ENCODE measurements around the gene SOWAHA. TPM values are rescaled to one million over a fixed set of nuclear protein-coding genes. Genes with fewer than 3 reads are reported as not detected.

Gene SOWAHA
- total and polyA plus RNA-seq, 2 of the 8 experiments (the other 6 are each of a cell fraction or from before 2014, with no cell fraction given): 0.09 to 0.11 TPM

DNA sequence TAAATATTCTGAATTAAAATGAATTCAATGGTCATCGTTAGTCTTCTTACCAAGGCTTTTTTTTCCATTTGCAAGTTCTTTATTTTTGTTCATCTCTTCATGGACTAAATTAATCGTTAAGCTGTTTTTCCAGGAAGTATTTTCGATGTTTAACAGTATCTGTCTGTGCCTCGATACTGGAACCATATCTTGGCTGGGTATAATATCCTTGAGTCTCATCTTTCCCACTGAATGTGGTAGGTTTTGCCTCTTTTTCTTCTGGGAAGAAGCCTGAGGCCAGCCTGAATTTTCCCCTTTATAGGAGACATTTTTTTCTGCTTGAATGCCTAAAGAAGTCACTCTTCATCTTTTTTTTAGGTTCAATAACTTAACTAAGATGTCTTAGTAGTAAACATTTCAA is 32.1 kb upstream of the SOWAHA start:
- ChIA-PET POLR2A (ENCODE audit: partially characterized antibody) (no interaction called here), CTCF (ENCODE audit: partially characterized antibody) (interaction anchor here (1.1 to 1.7 kb wide), 3 partner anchors 8 to 27 kb away, joined by 3 to 11 read pairs (median 5); no protein-coding TSS in a partner anchor)
- Histone ChIP-seq H3K18ac (ENCODE audit: extremely low read depth, low read length) (no peak overlapping the region), H4K20me1 (replicated peaks in 1 of 2; ENCODE audit: control insufficient read depth in 1 of 2, insufficient read depth in 2 of 2, low read length in 2 of 2) (no peaks in the 10 kb centered on the region), H3K14ac (ENCODE audit: insufficient read length) (no peak overlapping the region), H4K8ac (ENCODE audit: extremely low read depth, insufficient read depth, low read length) (no peak overlapping the region), H3K4me1 (replicated peaks in 1 of 4; ENCODE audit: control insufficient read depth in 3 of 4, insufficient read depth in 4 of 4, low read length in 3 of 4) (peaks cover 0 to 5% (median 1%) of the 10 kb centered on the region in 4 experiments; a peak in 5 of 7 replicates), H3K23me2 (ENCODE audit: low read depth, low read length) (peaks cover 10% of the 10 kb centered on the region), H2BK5ac (ENCODE audit: low read depth, low read length) (no peak overlapping the region), H3K4me3 (ENCODE audit: extremely low read depth in 1 of 4, insufficient read depth in 2 of 4, low read depth in 3 of 4, low read length in 4 of 4) (no peak overlapping the region), H3K4me2 (ENCODE audit: insufficient read depth in 1 of 2, low read depth in 2 of 2, low read length in 2 of 2) (no peak overlapping the region), H3K27me3 (replicated peaks in 1 of 4; ENCODE audit: control insufficient read depth in 3 of 4, extremely low read depth in 1 of 4, insufficient read depth in 3 of 4, low read length in 3 of 4) (peaks cover 2 to 34% (median 22%) of the 10 kb centered on the region in 4 experiments), H3K9me3 (ENCODE audit: insufficient read depth in 2 of 2, low read depth in 1 of 2, low read length in 1 of 2) (no peaks in the 10 kb centered on the region), H3K79me1 (ENCODE audit: low read depth, low read length) (no peaks in the 10 kb centered on the region), H3K23ac (ENCODE audit: insufficient read length) (no peak overlapping the region), H2BK15ac (ENCODE audit: low read length) (no peak overlapping the region), H2BK12ac (ENCODE audit: low read depth, low read length) (no peak overlapping the region), H2AFZ (ENCODE audit: low read length) (no peak overlapping the region), H4K91ac (replicated peaks; ENCODE audit: insufficient read length, low read length) (no peak overlapping the region), H2BK20ac (ENCODE audit: low read length) (no peak overlapping the region), H4K5ac (ENCODE audit: insufficient read length, low read depth, low read length) (no peak overlapping the region), H3K79me2 (ENCODE audit: control insufficient read depth in 1 of 2, insufficient read depth in 2 of 2, low read length in 2 of 2) (no peaks in the 10 kb centered on the region), H3K27ac (ENCODE audit: low read depth, low read length) (no peak overlapping the region), H2AK5ac (ENCODE audit: low read depth, low read length) (no peak overlapping the region), H3K4ac (replicated peaks; ENCODE audit: insufficient read length, low read depth, low read length) (no peak overlapping the region), H3K36me3 (ENCODE audit: control insufficient read depth in 2 of 4, insufficient read depth in 4 of 4, low read length in 3 of 4) (no peaks in the 10 kb centered on the region), H2BK120ac (replicated peaks; ENCODE audit: low read depth, low read length) (no peak overlapping the region), H3K56ac (replicated peaks; ENCODE audit: insufficient read length, low read depth, low read length) (no peak overlapping the region), H3K9ac (replicated peaks in 1 of 4; ENCODE audit: extremely low read depth in 1 of 4, low read depth in 3 of 4, low read length in 3 of 4) (no peak overlapping the region)
- FAIRE-seq: no peak
- no peak for DNase-seq (ENCODE audit: low read depth in 1 of 2, low spot score in 2 of 2)
- WGBS, 2 experiments (ENCODE audit: extremely low coverage in 1 of 2, insufficient coverage in 1 of 2, insufficient read length in 1 of 2, insufficient replicate concordance in 2 of 2, low coverage in 1 of 2, low lambda C conversion rate in 2 of 2, missing lambda C conversion rate in 1 of 2): 86% methylated on average over 4 of the region's 4 CpGs; no CpG with 5 or more reads in 1 of the 2 experiments
- TF ChIP-seq SP1 (IDR thresholded peaks at IDR 0.05; ENCODE audit: low read depth, low read length) (no peak), BCL11A (IDR thresholded peaks at IDR 0.05; ENCODE audit: low read depth in 2 of 2, low read length in 2 of 2) (no peak), RAD21 (IDR thresholded peaks at IDR 0.05 in 1 of 2, conservative IDR thresholded peaks at IDR 0.05 in 1 of 2; ENCODE audit: low read depth in 2 of 2, low read length in 2 of 2) (no peak), HDAC6 (IDR thresholded peaks at IDR 0.05; ENCODE audit: low read depth, low read length) (no peak), TBP (IDR thresholded peaks at IDR 0.05; ENCODE audit: low read depth, low read length) (no peak), SRF (IDR thresholded peaks at IDR 0.05; ENCODE audit: low read depth, low read length) (no peak), CREB1 (IDR thresholded peaks at IDR 0.05) (no peak), TAF7 (optimal IDR thresholded peaks at IDR 0.05; ENCODE audit: borderline replicate concordance, low read depth, low read length) (no peak), NRF1 (IDR thresholded peaks at IDR 0.05; ENCODE audit: low read depth, low read length) (no peak), ZNF274 (IDR thresholded peaks at IDR 0.05; ENCODE audit: borderline replicate concordance, extremely low read depth, low read length) (no peak), TAF1 (IDR thresholded peaks at IDR 0.05; ENCODE audit: low read depth, low read length) (no peak), EP300 (IDR thresholded peaks at IDR 0.05; ENCODE audit: borderline replicate concordance in 1 of 2, low read depth in 2 of 2, low read length in 2 of 2) (no peak), CHD1 (IDR thresholded peaks at IDR 0.05; ENCODE audit: low read depth, low read length) (no peak), BRCA1 (IDR thresholded peaks at IDR 0.05; ENCODE audit: low read depth, low read length) (no peak)
- TF ChIP-seq, protein P1, sequence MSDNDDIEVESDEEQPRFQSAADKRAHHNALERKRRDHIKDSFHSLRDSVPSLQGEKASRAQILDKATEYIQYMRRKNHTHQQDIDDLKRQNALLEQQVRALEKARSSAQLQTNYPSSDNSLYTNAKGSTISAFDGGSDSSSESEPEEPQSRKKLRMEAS (IDR thresholded peaks at IDR 0.05): no peak
